GM19324 (cell line): Measurements from ENCODE around the gene P3H4.
"Not testable (repeated sequence)": the region's sequence is repeated elsewhere in the genome, so short reads cannot be mapped to it uniquely, and the experiment has no call there.

Source experiments
- ATAC-seq: cut with Tn5 transposase; IDR thresholded peaks from one replicate; pipeline ENCODE4 v1.9.1; 2021; ENCODE audit warnings: mild to moderate bottlenecking, moderate library complexity; ENCODE audit not compliant: unreplicated experiment, low FRiP score

Gene P3H4

GRCh38 chr17:41811549-41812380 is at the start of gene P3H4:
P3H4 (minus strand) TSS chr17:41811949; CDS start chr17:41811915, 34 bp downstream.
- peak; percentile 48 for ATAC-seq

DNA sequence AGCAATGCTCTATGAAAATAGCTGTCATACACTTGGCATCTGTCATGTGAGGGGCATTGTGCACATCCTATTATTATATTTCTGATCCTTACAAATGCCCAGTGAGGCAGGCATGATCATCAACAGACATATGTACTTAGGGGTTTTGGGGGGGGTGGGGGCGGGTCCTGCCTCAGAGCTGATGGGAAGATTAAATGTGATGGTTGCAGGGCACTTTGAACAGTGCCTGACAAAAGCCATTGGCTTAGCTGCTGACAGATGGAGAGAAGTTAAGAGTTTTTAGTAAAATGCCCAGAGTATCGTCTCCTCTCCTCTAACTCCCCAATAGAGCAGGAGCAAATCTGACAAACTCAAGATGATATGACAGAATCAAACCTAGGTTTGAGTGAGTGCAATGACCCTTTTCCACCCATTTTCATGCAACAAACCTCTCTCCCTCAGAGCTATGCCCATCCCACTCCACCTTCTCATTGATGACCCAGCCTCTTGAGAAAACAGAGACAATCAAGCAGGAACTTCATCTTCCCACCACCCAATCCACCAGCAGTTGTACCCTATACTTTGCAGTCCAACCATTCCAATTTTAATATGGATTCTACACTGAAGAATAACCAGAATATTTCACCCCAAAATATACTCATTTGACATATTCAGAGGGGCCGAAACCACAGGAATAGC is 48.6 kb upstream of the P3H4 start:
- no peak for ATAC-seq

DNA sequence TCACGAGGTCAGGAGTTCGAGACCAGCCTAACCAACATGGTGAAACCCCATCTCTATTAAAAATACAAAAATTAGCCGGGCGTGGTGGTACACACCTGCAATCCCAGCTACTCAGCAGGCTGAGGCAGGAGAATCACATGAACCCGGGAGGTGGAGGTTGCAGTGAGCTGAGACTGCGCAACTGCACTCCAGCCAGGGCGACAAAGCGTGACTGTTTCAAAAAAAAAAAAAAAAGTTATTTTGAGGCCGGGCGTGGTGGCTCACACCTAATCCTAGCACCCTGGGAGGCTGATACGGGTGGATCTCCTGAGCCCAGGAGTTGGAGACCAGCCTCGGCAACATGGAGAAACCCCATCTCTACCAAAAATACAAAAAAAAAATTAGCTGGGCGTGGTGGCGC is 39.6 kb upstream of the P3H4 start:
- not testable (repeated sequence) for ATAC-seq

DNA sequence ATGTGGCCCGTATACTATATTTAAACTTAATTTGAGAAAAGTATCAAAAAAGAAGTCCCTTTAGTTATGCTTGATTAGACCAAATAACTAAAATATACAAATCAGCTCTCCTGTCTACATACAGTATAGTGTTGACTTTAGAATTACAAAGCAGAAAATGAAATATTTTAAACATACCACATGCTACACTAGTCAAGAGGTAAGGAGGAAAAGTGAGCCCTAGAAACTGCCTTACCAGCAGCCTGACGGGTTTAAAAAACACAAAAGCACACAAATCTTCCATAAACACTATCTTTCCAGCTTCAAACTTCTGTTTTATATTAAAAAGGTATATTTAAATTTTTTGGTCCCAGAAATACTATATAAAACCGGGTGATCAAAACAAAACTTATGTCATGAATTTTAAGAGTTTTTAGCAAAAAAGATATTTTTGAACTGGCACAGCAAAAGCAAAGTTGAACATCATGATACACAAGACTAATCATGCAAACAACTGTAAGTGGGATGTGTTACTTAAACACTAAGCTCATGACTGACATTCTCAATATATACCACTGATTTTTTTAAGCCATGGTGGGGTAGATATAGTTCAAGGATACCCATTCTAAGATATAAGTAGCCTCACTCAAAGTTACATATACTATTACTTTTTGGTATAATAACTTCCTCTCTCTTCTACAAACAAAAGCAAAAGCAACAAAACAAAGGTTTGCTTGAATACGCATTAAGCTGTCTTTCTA is 37.7 kb upstream of the P3H4 start:
- no peak for ATAC-seq

- no peak for ATAC-seq
Measured at GRCh38 chr17:41848788-41849187, 37.0 kb upstream of the P3H4 start.

- ATAC-seq, result no peak
Measured at GRCh38 chr17:41844971-41845370, 33.2 kb upstream of the P3H4 start.

GRCh38 chr17:41840781-41841180 is 29.0 kb upstream of the P3H4 start:
- ATAC-seq, result not testable (repeated sequence)

- not testable (repeated sequence) for ATAC-seq
Measured at GRCh38 chr17:41839448-41839847, 27.7 kb upstream of the P3H4 start.

DNA sequence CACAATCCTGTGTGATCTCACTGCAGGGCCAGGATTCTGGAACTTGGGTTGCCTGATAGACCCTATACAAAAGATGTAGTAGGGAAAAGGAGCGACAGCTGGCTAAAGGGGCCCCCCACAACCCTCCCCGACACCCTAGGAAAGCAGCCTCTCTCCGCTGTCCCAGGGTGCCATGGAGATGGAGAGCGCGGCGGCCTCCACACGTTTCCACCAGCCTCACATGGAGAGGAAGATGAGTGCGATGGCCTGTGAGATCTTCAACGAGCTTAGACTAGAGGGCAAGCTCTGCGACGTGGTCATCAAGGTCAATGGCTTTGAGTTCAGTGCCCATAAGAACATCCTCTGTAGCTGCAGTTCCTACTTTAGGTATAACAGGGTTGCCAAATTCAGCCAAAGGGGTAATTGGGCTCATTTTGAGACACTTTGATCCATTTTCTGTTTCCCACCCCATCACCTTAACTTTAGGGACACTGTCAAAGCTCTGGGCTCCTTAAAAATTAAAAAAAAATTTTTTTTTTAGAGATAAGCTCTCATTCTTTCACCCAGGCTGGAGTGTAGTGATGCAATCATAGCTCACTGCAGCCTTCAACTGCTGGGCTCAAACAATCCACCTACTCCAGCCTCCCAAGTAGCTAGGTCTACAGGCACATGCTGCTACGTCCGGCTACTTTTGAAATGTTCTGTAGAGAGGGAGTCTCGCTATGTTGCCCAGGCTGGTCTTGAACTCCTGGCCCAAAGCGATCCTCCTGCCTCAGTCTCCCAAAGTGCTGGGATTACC is 26.2 kb upstream of the P3H4 start, which contains the start of gene KLHL10:
Gene KLHL10 (plus strand): TSS at position 65 of the 778 bp plus-strand sequence. CDS start 108 bp downstream, at position 173.
- no peak for ATAC-seq

GRCh38 chr17:41836550-41837196 is 24.9 kb upstream of the P3H4 start:
- no peak for ATAC-seq

DNA sequence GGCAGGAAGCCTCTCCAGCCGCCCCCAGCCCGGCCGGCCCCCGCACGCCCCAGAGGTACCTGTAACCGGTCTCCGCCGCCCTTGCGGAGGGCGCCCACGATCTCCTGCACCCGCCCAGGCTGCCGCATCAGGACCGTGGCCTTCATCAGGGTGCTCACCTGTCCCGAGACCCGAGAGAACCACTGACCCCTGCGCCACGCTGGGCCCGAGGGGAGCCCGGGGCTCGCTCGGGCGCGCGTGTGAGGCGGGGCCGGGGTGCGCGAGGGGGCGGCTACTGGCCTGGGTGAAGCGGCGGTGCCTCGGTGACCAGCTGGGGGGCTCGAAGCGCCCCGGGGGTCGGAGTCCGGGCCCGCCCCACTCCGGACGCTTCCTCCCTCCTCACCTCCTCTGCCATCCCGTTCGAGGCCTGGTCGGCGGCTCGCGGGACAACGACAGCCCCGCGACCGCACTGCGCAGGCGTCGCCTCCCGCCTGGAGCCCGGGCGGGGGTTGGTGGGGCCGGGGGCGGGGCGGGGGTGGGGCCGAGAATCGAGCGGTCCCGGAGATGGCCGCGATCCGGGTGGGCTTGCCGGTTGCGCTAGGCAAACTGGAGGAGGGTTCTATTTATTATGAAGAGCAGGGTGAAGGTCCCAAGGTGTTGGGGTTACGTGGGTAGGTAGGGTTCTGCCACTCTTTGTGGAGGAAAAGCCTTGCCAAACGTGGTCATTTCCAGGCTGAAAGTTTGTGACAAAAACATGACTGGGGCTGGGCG is 24.2 kb upstream of the P3H4 start, which contains the start of gene NT5C3B:
Gene NT5C3B (minus strand): TSS at position 433 of the 750 bp plus-strand sequence. CDS start 39 bp downstream, at position 394.
- ATAC-seq, result peak; percentile 75

DNA sequence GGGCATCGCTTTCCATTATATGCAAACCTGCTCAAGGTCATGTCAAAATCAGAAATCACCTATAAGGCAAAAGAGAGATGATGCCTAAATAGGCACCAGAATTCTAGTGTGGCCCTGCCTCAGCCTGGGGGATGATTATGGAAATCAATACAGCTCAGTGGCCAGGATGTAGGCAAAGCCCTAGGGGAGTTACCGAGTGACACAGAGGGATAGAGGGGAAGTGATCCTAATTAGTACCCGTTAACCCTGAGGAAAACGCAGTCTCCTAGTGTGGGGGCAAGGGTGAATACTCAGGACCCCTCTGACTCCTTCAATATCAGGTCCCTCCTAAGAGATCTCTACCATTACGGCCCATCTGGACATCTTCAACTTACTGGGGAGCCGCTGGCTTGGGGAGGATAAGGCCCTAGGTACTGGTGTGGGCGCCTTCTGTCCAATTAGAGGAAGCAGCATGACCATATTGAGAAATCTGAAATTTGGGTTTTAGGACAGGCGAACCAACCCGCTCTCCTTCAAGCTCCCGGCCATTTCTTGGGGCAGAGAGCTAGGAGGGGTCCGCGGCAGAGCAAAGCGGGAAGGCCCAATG is 23.6 kb upstream of the P3H4 start:
- ATAC-seq, result peak; percentile 25

GRCh38 chr17:41829961-41830360 is 18.2 kb upstream of the P3H4 start:
- ATAC-seq, result not testable (repeated sequence)

- ATAC-seq, result no peak
Measured at GRCh38 chr17:41825175-41825845, 13.6 kb upstream of the P3H4 start.

DNA sequence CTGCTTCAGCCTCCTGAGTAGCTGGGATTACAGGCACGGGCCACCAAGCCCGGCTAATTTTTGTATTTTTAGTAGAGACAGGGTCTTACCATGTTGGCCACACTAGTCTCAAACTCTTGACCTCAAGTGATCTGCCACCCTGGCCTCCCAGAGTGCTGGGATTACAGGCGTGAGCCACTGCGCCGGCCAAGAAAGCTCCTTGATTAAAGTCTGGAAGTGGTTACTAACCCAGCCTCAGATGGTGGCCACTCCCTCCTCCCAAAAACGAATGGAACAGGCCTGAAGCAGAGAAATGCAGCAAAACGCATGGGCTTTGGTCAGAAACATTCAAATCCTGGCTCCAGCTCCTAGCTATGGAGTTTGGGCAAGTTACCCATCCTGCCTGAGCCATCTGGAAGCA is 12.3 kb upstream of the P3H4 start:
- no peak for ATAC-seq

DNA sequence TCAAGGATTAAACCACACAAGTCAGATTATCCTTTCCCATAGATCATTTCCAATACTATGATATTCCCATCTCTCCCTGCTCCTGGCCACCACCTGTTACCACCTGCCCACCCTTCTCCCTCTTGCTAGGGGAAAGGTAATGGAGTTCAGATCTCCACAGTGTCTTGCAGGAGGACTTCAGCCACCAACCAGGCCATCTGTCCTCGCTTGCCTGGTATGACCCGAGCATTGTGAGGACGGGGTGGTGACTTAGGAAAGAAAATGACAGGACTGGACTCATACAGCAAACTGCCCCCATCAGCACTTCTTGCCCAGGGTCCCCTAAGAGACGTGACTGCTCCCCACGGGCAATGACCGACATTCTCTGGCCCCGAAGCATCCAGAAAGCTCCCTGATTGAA is 11.8 kb upstream of the P3H4 start:
- no peak for ATAC-seq

DNA sequence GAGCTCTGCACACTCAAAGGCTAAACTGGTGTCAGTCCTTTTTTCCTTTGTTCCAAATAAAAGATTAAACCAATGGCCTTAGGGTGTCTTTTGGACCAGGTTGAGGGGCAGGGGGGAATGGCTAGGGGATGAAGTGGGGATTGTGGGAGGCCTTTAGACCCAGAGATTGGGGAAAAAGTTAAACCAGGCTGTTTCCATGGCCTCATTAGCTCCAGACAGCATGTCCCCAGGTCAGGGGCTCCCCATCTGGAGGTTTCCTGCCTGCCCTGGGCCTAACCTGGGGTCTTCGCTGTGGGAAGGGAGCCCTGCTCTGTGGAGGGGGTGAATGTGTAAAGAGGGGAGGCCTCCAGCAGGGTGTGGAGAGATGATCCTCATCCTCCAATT is 11.4 kb upstream of the P3H4 start:
- no peak for ATAC-seq
